Mesenchymal stem cell (in vitro differentiated cells and primary cell): ENCODE measurements around the gene PPME1.
A peak's percentile ranks its signal among the peaks of the same experiment; 100 is the strongest.

Experiments
- DNase-seq: peaks from one replicate; pipeline ENCODE4 v3.0.0-alpha.2; 2013
- H2AFZ ChIP-seq: one replicate; pipeline ENCODE4 v1.6.1; 2013; ENCODE audit warnings: low read depth, mild to moderate bottlenecking, control low read depth, inconsistent platforms, low read length, moderate library complexity
- H2AK5ac ChIP-seq: 2 replicates; pipeline ENCODE4 v1.6.1; 2013; ENCODE audit warnings: low read length, moderate library complexity, mild to moderate bottlenecking, inconsistent platforms; ENCODE audit not compliant: severe bottlenecking
- H2BK120ac ChIP-seq: one replicate; pipeline ENCODE4 v1.6.1; 2013; ENCODE audit warnings: low read depth, mild to moderate bottlenecking, inconsistent platforms, low read length, moderate library complexity
- H2BK12ac ChIP-seq, 2 experiments: one replicate each; pipeline ENCODE4 v1.6.1; 2013; ENCODE audit warnings: inconsistent platforms in 2 of 2, low read length in 2 of 2, mild to moderate bottlenecking in 2 of 2, moderate library complexity in 2 of 2, control low read depth in 1 of 2
- H2BK15ac ChIP-seq: one replicate; pipeline ENCODE4 v1.6.1; 2013; ENCODE audit warnings: mild to moderate bottlenecking, low read depth, inconsistent platforms; ENCODE audit not compliant: poor library complexity, severe bottlenecking
- H2BK5ac ChIP-seq: 2 replicates; pipeline ENCODE4 v1.6.1; 2013; ENCODE audit warnings: low read depth, mild to moderate bottlenecking, low read length, control low read depth, inconsistent platforms; ENCODE audit not compliant: poor library complexity, severe bottlenecking
- H3K14ac ChIP-seq, 2 experiments: one replicate each; pipeline ENCODE4 v1.6.1; 2013; ENCODE audit warnings: inconsistent platforms in 2 of 2, low read length in 2 of 2, control low read depth in 1 of 2, mild to moderate bottlenecking in 1 of 2, moderate library complexity in 1 of 2
- H3K18ac ChIP-seq, 2 experiments: one replicate each; pipeline ENCODE4 v1.6.1; 2013; ENCODE audit warnings: inconsistent platforms in 2 of 2, low read length in 2 of 2, control low read depth in 1 of 2, low read depth in 1 of 2, mild to moderate bottlenecking in 1 of 2
- H3K23ac ChIP-seq, 2 experiments: one replicate each; pipeline ENCODE4 v1.6.1; 2013; ENCODE audit warnings: inconsistent platforms in 2 of 2, low read length in 2 of 2, mild to moderate bottlenecking in 2 of 2, moderate library complexity in 2 of 2, control low read depth in 1 of 2
- H3K27ac ChIP-seq: 2 replicates; pipeline ENCODE4 v1.5.1; 2013; ENCODE audit warnings: mild to moderate bottlenecking, moderate library complexity, low read length, control low read depth, inconsistent platforms; ENCODE audit not compliant: poor library complexity, severe bottlenecking
- H3K27me3 ChIP-seq, 2 experiments: 2 replicates each; pipeline versions ENCODE4 v1.6.1 to v1.7.0; 2013; ENCODE audit warnings: low read length in 2 of 2, mild to moderate bottlenecking in 2 of 2, moderate library complexity in 2 of 2, control low read depth in 1 of 2, inconsistent platforms in 1 of 2; ENCODE audit not compliant: control insufficient read depth in 1 of 2, insufficient read depth in 1 of 2
- H3K36me3 ChIP-seq, 2 experiments: 2 replicates each; pipeline versions ENCODE4 v1.6.1 to v1.7.0; 2013; ENCODE audit warnings: low read length in 2 of 2, control low read depth in 1 of 2, inconsistent platforms in 1 of 2, low read depth in 1 of 2, mild to moderate bottlenecking in 1 of 2; ENCODE audit not compliant: insufficient read depth in 2 of 2, control insufficient read depth in 1 of 2
- H3K4ac ChIP-seq, 2 experiments: one replicate each; pipeline ENCODE4 v1.6.1; 2013; ENCODE audit warnings: inconsistent platforms in 2 of 2, low read length in 2 of 2, mild to moderate bottlenecking in 2 of 2, moderate library complexity in 2 of 2, control low read depth in 1 of 2, low read depth in 1 of 2
- H3K4me1 ChIP-seq: 2 replicates; pipeline ENCODE4 v1.6.1; 2013; ENCODE audit warnings: low read depth, low read length, control low read depth; ENCODE audit not compliant: control insufficient read depth, insufficient read depth
- H3K4me2 ChIP-seq: 2 replicates; pipeline ENCODE4 v1.6.1; 2013; ENCODE audit warnings: low read length, mild to moderate bottlenecking, inconsistent platforms; ENCODE audit not compliant: poor library complexity, severe bottlenecking
- H3K4me3 ChIP-seq, 2 experiments: 2 replicates each; pipeline versions ENCODE4 v1.5.1 to v1.7.0; 2013; ENCODE audit warnings: low read length in 2 of 2, mild to moderate bottlenecking in 2 of 2, control low read depth in 1 of 2, low read depth in 1 of 2; ENCODE audit not compliant: insufficient read depth in 1 of 2
- H3K79me1 ChIP-seq: replicated peaks from 2 replicates; pipeline ENCODE4 v1.6.1; 2013; ENCODE audit warnings: mild to moderate bottlenecking, control low read depth, low read length, inconsistent platforms; ENCODE audit not compliant: poor library complexity, severe bottlenecking
- H3K9ac ChIP-seq: 2 replicates; pipeline ENCODE4 v1.7.0; 2013; ENCODE audit warnings: mild to moderate bottlenecking, low read length, moderate library complexity
- H3K9me3 ChIP-seq: 2 replicates; pipeline ENCODE4 v1.7.0; 2013; ENCODE audit warnings: mild to moderate bottlenecking, low read length; ENCODE audit not compliant: control insufficient read depth
- H4K8ac ChIP-seq: one replicate; pipeline ENCODE4 v1.6.1; 2013; ENCODE audit warnings: inconsistent platforms, mild to moderate bottlenecking, low read length, moderate library complexity
- H4K91ac ChIP-seq: one replicate; pipeline ENCODE4 v1.6.1; 2013; ENCODE audit warnings: mild to moderate bottlenecking, low read length, inconsistent platforms
- WGBS: methylation state at CpG from one replicate; pipeline ENCODE4 v1.1.7; 2013; ENCODE audit warnings: mixed read lengths; 5-methylcytosine and 5-hydroxymethylcytosine counted together

PPME1 gene

GRCh38 chr11:74144592-74144991 lies 26.5 kb upstream of the PPME1 start:
- Histone ChIP-seq H3K9ac (no peak overlapping the region), H2BK120ac (no peak overlapping the region), H2BK12ac (no peak overlapping the region), H3K27ac (no peak overlapping the region), H3K27me3 (no peaks in the 10 kb centered on the region), H3K4ac (no peak overlapping the region), H2AK5ac (peak overlapping the region; percentile 39), H3K4me2 (no peak overlapping the region), H3K36me3 (no peaks in the 10 kb centered on the region), H3K9me3 (no peaks in the 10 kb centered on the region), H3K18ac (no peak overlapping the region), H2AFZ (no peak overlapping the region), H4K8ac (no peak overlapping the region), H3K4me1 (peaks cover 6% of the 10 kb centered on the region), H2BK5ac (no peak overlapping the region), H4K91ac (no peak overlapping the region), H3K4me3 (no peak overlapping the region), H3K79me1 (peaks cover 11% of the 10 kb centered on the region), H3K23ac (no peak overlapping the region), H2BK15ac (no peak overlapping the region), H3K14ac (no peak overlapping the region)
- WGBS: 97% methylated on average over 4 of the region's 4 CpGs
- no peak for DNase-seq

GRCh38 chr11:74147199-74147929 lies 23.7 kb upstream of the PPME1 start:
- no peak overlapping the region for H4K91ac ChIP-seq
- H2BK15ac ChIP-seq: no peak overlapping the region
- peak overlapping the region; percentile 10 for H3K4me2 ChIP-seq
- H4K8ac ChIP-seq: no peak overlapping the region
- DNase-seq: peak; percentile 58
- H3K4ac ChIP-seq: no peak overlapping the region
- H3K9ac ChIP-seq: peak overlapping the region; percentile 43
- no peak overlapping the region for H2BK12ac ChIP-seq
- H3K36me3 ChIP-seq: no peaks in the 10 kb centered on the region
- H3K27me3 ChIP-seq: no peaks in the 10 kb centered on the region
- H2BK5ac ChIP-seq: peak overlapping the region; percentile 62
- 49% methylated on average over 2 of the region's 5 CpGs for WGBS
- H2BK120ac ChIP-seq: no peak overlapping the region
- no peak overlapping the region for H3K4me3 ChIP-seq
- H3K4me1 ChIP-seq: peaks cover 6% of the 10 kb centered on the region
- H3K9me3 ChIP-seq: no peaks in the 10 kb centered on the region
- H2AFZ ChIP-seq: no peak overlapping the region
- H3K23ac ChIP-seq: no peak overlapping the region
- no peak overlapping the region for H2AK5ac ChIP-seq
- peaks cover 9% of the 10 kb centered on the region for H3K79me1 ChIP-seq
- H3K18ac ChIP-seq: no peak overlapping the region
- H3K27ac ChIP-seq: peak overlapping the region; percentile 65
- no peak overlapping the region for H3K14ac ChIP-seq

- H3K79me1 ChIP-seq: peaks cover 13% of the 10 kb centered on the region
- no peak overlapping the region for H4K91ac ChIP-seq
- H2BK120ac ChIP-seq: no peak overlapping the region
- H2BK5ac ChIP-seq: no peak overlapping the region
- DNase-seq: no peak
- no peak overlapping the region for H3K23ac ChIP-seq
- no peak overlapping the region for H2AK5ac ChIP-seq
- H3K14ac ChIP-seq: no peak overlapping the region
- H3K4me2 ChIP-seq: no peak overlapping the region
- H3K9me3 ChIP-seq: no peaks in the 10 kb centered on the region
- no peak overlapping the region for H2BK15ac ChIP-seq
- H3K27ac ChIP-seq: no peak overlapping the region
- H3K4me3 ChIP-seq: no peak overlapping the region
- H4K8ac ChIP-seq: no peak overlapping the region
- no peak overlapping the region for H3K4ac ChIP-seq
- peaks cover 0 to 11% of the 10 kb centered on the region in 2 experiments for H3K36me3 ChIP-seq
- H3K9ac ChIP-seq: no peak overlapping the region
- no peak overlapping the region for H2AFZ ChIP-seq
- peaks cover 1% of the 10 kb centered on the region for H3K4me1 ChIP-seq
- H3K27me3 ChIP-seq: no peaks in the 10 kb centered on the region
- H2BK12ac ChIP-seq: no peak overlapping the region
- no peak overlapping the region for H3K18ac ChIP-seq
Measured at GRCh38 chr11:74153224-74153623, 17.9 kb upstream of the PPME1 start.

- Histone ChIP-seq H3K79me1 (peaks cover 13% of the 10 kb centered on the region), H3K18ac (no peak overlapping the region), H3K36me3 (peaks cover 7 to 14% of the 10 kb centered on the region in 2 experiments), H2BK120ac (no peak overlapping the region), H4K91ac (no peak overlapping the region), H3K4me3 (no peak overlapping the region), H3K4ac (no peak overlapping the region), H3K14ac (no peak overlapping the region), H3K4me1 (no peaks in the 10 kb centered on the region), H2AFZ (no peak overlapping the region), H3K9me3 (no peaks in the 10 kb centered on the region), H2AK5ac (no peak overlapping the region), H3K27me3 (no peaks in the 10 kb centered on the region), H2BK5ac (no peak overlapping the region), H3K27ac (no peak overlapping the region), H3K23ac (no peak overlapping the region), H3K9ac (no peak overlapping the region), H3K4me2 (no peak overlapping the region), H2BK12ac (no peak overlapping the region), H4K8ac (no peak overlapping the region), H2BK15ac (no peak overlapping the region)
- DNase-seq: peak; percentile 29
- WGBS: no CpG with 5 or more reads among the region's 1 CpG
Measured at GRCh38 chr11:74154620-74155281, 16.3 kb upstream of the PPME1 start.
